Left kidney (tissue), 2 donors: ENCODE results near the gene ANKRD24. TPM values are rescaled to one million over a fixed set of nuclear protein-coding genes. Genes with fewer than 3 reads are reported as not detected.
"Not testable (repeated sequence)": the region's sequence is repeated elsewhere in the genome, so short reads cannot be mapped to it uniquely, and the experiment has no call there.

Experiments used
- DNase-seq: peaks from one replicate; pipeline ENCODE4 v3.0.0-alpha.2; 2013
- polyA plus RNA-seq: library from polyadenylated mRNA; unstranded; fragments of 120-200 nt; gene quantifications from one replicate; pipeline ENCODE4 v1.2.1, GENCODE V29; 2013; ENCODE audit not compliant: insufficient read length

ANKRD24 gene
- polyA plus RNA-seq, 1 donor = 1.4 TPM

- DNase-seq = no peak
Observed at GRCh38 chr19:4173479-4174212, 8.8 kb upstream of the ANKRD24 start.

- DNase-seq = no peak
Observed at GRCh38 chr19:4174213-4174894, 8.1 kb upstream of the ANKRD24 start.

GRCh38 chr19:4174895-4175668, 7.4 kb upstream of the ANKRD24 start:
- no peak for DNase-seq

- no peak for DNase-seq
Observed at GRCh38 chr19:4175669-4175931, 6.9 kb upstream of the ANKRD24 start.

- no peak for DNase-seq
Observed at GRCh38 chr19:4177146-4177545, 5.3 kb upstream of the ANKRD24 start.

GRCh38 chr19:4178990-4179389, 3.5 kb upstream of the ANKRD24 start:
- DNase-seq = no peak

- DNase-seq = no peak
Observed at GRCh38 chr19:4181053-4181508, 1.4 kb upstream of the ANKRD24 start.

- no peak for DNase-seq
Observed at GRCh38 chr19:4183967-4184717, 1.7 kb downstream of the ANKRD24 start.

GRCh38 chr19:4184718-4185352, 2.3 kb downstream of the ANKRD24 start:
- DNase-seq = no peak

- no peak for DNase-seq
Observed at GRCh38 chr19:4185413-4186086, 3.1 kb downstream of the ANKRD24 start.

- no peak for DNase-seq
Observed at GRCh38 chr19:4186087-4186993, 3.9 kb downstream of the ANKRD24 start.

- DNase-seq = no peak
Observed at GRCh38 chr19:4187313-4188122, 5.0 kb downstream of the ANKRD24 start.

GRCh38 chr19:4189641-4190040, 7.2 kb downstream of the ANKRD24 start:
- DNase-seq = no peak

- DNase-seq = not testable (repeated sequence)
Observed at GRCh38 chr19:4192537-4192936, 10.0 kb downstream of the ANKRD24 start.

- no peak for DNase-seq
Observed at GRCh38 chr19:4194353-4194752, 11.9 kb downstream of the ANKRD24 start.

- no peak for DNase-seq
Observed at GRCh38 chr19:4196009-4196408, 13.5 kb downstream of the ANKRD24 start.

GRCh38 chr19:4196587-4197148, 14.2 kb downstream of the ANKRD24 start:
- DNase-seq = no peak

GRCh38 chr19:4197228-4197624, 14.7 kb downstream of the ANKRD24 start:
- DNase-seq = no peak
